Skeletal muscle cell (primary cell): ENCODE measurements around the gene PVALB.

Experiments used
- DNase-seq: peaks from one replicate; pipeline ENCODE4 v3.0.0-alpha.2; 2010; ENCODE audit warnings: low read depth
- H3K4me3 ChIP-seq: 2 replicates; pipeline ENCODE4 v1.5.1; 2011; ENCODE audit warnings: low read depth, mild to moderate bottlenecking, control low read depth, low read length, moderate library complexity

The PVALB gene

GRCh38 chr22:36818010-36818642, 1.3 kb upstream of the PVALB start:
- no peak for DNase-seq
- no peak overlapping the region for H3K4me3 ChIP-seq

- H3K4me3 ChIP-seq, result no peak overlapping the region
- no peak for DNase-seq
Measured at GRCh38 chr22:36817525-36817848, 652 bp upstream of the PVALB start.

GRCh38 chr22:36816339-36816635, 548 bp downstream of the PVALB start:
- DNase-seq, result no peak
- no peak overlapping the region for H3K4me3 ChIP-seq

- DNase-seq, result no peak
- no peak overlapping the region for H3K4me3 ChIP-seq
Measured at GRCh38 chr22:36815558-36816338, 1.1 kb downstream of the PVALB start.

- H3K4me3 ChIP-seq, result no peak overlapping the region
- no peak for DNase-seq
Measured at GRCh38 chr22:36814801-36815200, 2.0 kb downstream of the PVALB start.

- no peak for DNase-seq
- H3K4me3 ChIP-seq, result no peak overlapping the region
Measured at GRCh38 chr22:36811094-36811800, 5.6 kb downstream of the PVALB start.

GRCh38 chr22:36809351-36809750, 7.5 kb downstream of the PVALB start:
- no peak overlapping the region for H3K4me3 ChIP-seq
- no peak for DNase-seq

- H3K4me3 ChIP-seq, result no peak overlapping the region
- DNase-seq, result no peak
Measured at GRCh38 chr22:36808721-36809344, 8.0 kb downstream of the PVALB start.

GRCh38 chr22:36807627-36808026, 9.2 kb downstream of the PVALB start:
- no peak overlapping the region for H3K4me3 ChIP-seq
- DNase-seq, result no peak

GRCh38 chr22:36806835-36807234, 10.0 kb downstream of the PVALB start:
- H3K4me3 ChIP-seq, result no peak overlapping the region
- no peak for DNase-seq

- no peak for DNase-seq
- H3K4me3 ChIP-seq, result no peak overlapping the region
Measured at GRCh38 chr22:36803358-36803757, 13.5 kb downstream of the PVALB start.

- H3K4me3 ChIP-seq, result no peak overlapping the region
- no peak for DNase-seq
Measured at GRCh38 chr22:36798674-36799066, 18.2 kb downstream of the PVALB start.

- no peak overlapping the region for H3K4me3 ChIP-seq
- DNase-seq, result no peak
Measured at GRCh38 chr22:36797911-36798673, 18.7 kb downstream of the PVALB start.

GRCh38 chr22:36797374-36797773, 19.5 kb downstream of the PVALB start:
- H3K4me3 ChIP-seq, result no peak overlapping the region
- DNase-seq, result no peak

GRCh38 chr22:36796552-36797175, 20.2 kb downstream of the PVALB start:
- no peak for DNase-seq
- no peak overlapping the region for H3K4me3 ChIP-seq

- DNase-seq, result no peak
- no peak overlapping the region for H3K4me3 ChIP-seq
Measured at GRCh38 chr22:36795633-36796032, 21.2 kb downstream of the PVALB start.

GRCh38 chr22:36790648-36791047, 26.2 kb downstream of the PVALB start:
- no peak overlapping the region for H3K4me3 ChIP-seq
- DNase-seq, result no peak

- DNase-seq, result no peak
- H3K4me3 ChIP-seq, result no peak overlapping the region
Measured at GRCh38 chr22:36787204-36787988, 29.4 kb downstream of the PVALB start.

GRCh38 chr22:36783743-36784142, 33.1 kb downstream of the PVALB start:
- no peak overlapping the region for H3K4me3 ChIP-seq
- no peak for DNase-seq
